IPS-18a (cell line): Measurements from ENCODE around the gene ASMTL.

Experiments
- H3K27ac ChIP-seq: one replicate; pipeline ENCODE4 v1.5.1; 2013; ENCODE audit warnings: low read length
- H3K27me3 ChIP-seq: one replicate; pipeline ENCODE4 v1.6.1; 2013; ENCODE audit warnings: mild to moderate bottlenecking, low read length; ENCODE audit not compliant: control insufficient read depth, insufficient read depth
- H3K36me3 ChIP-seq: one replicate; pipeline ENCODE4 v1.6.1; 2013; ENCODE audit warnings: low read depth, low read length; ENCODE audit not compliant: control insufficient read depth
- H3K4me1 ChIP-seq: one replicate; pipeline ENCODE4 v1.6.1; 2013; ENCODE audit warnings: low read depth, low read length; ENCODE audit not compliant: control insufficient read depth
- H3K4me3 ChIP-seq: one replicate; pipeline ENCODE4 v1.5.1; 2013; ENCODE audit warnings: low read length
- H3K9ac ChIP-seq: one replicate; pipeline ENCODE4 v1.6.1; 2013; ENCODE audit warnings: mild to moderate bottlenecking, low read length, moderate library complexity
- H3K9me3 ChIP-seq: one replicate; pipeline ENCODE4 v1.6.1; 2013; ENCODE audit warnings: low read depth, low read length; ENCODE audit not compliant: control insufficient read depth

The ASMTL gene

DNA sequence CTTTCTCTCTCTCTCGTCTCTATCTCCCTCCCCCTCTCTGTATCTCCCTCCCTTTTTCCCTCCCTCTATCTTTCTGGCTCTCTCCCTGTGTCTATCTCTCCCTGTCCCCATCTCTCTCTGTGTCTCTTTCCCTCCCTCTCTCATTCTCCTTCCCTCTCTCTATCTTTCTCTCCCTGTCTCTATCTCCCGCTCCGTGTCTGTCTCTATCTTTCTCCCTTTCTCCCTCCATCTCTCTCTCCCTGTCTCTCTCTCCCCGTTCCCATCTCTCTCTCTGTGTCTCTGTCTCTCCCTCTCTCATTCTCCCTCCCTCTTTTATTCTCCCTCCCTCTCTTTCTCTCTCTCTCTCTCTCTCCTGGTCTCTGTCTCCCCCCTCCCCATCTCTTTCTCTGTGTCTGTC lies 93.2 kb downstream of the ASMTL start:
- Histone ChIP-seq H3K27me3 (no peaks in the 10 kb centered on the region), H3K4me1 (peaks cover 6% of the 10 kb centered on the region), H3K36me3 (no peaks in the 10 kb centered on the region), H3K9me3 (no peaks in the 10 kb centered on the region), H3K27ac (no peak overlapping the region), H3K9ac (no peak overlapping the region), H3K4me3 (no peak overlapping the region)

DNA sequence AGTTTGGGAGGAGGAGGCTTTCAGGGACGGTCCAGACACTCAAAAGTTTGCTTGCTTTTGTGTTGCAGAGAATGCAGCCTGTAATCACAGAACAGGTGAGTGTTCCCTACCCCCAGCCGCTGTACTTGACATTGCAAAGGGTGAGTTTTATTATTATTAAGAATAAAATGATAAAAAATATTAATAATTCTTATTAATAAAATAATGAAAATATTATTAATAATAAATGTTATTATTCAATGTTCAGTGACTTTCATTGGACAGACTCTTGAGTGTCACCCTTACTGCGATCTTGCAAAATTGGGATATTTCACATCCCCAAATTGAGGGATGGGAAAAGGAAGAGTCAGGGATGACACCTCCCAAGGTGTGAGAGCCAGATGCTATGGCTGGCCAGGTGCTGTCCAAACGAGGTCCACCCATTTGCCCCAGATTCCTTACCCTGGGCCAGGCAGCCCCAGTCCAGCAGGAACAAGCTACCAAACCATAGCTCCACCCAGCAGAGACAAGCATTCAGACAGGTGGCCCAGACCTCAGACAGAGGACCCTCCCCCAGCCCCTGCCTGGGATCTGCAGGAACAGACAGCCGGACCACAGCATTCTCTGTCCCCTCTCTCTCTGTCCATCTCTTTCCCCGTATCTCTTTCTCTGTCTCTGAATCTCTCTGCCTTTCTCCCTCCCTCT lies 93.8 kb downstream of the ASMTL start:
- Histone ChIP-seq H3K36me3 (no peaks in the 10 kb centered on the region), H3K4me3 (no peak overlapping the region), H3K9me3 (no peaks in the 10 kb centered on the region), H3K9ac (no peak overlapping the region), H3K4me1 (peaks cover 6% of the 10 kb centered on the region), H3K27ac (no peak overlapping the region), H3K27me3 (no peaks in the 10 kb centered on the region)

DNA sequence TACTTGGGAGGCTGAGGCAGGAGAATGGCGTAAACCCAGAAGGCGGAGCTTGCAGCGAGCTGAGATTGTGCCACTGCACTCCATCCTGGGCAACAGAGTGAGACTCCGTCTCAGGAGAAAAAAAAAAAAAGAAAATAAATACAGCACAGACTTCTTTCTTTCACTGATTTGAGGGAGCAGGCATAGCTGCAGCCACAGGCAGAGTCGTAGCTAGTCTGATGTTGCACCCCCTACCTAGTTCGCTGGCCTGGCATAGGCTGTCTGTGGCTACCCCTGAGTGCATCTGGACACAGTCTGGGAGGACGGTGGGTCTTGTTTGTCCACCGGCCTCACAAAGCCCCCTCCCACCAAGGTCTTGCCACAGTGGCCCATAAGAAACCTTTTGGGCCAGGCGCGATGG lies 94.7 kb downstream of the ASMTL start:
- Histone ChIP-seq H3K9me3 (no peaks in the 10 kb centered on the region), H3K4me1 (peaks cover 6% of the 10 kb centered on the region), H3K9ac (no peak overlapping the region), H3K27me3 (no peaks in the 10 kb centered on the region), H3K36me3 (no peaks in the 10 kb centered on the region), H3K27ac (no peak overlapping the region), H3K4me3 (no peak overlapping the region)

DNA sequence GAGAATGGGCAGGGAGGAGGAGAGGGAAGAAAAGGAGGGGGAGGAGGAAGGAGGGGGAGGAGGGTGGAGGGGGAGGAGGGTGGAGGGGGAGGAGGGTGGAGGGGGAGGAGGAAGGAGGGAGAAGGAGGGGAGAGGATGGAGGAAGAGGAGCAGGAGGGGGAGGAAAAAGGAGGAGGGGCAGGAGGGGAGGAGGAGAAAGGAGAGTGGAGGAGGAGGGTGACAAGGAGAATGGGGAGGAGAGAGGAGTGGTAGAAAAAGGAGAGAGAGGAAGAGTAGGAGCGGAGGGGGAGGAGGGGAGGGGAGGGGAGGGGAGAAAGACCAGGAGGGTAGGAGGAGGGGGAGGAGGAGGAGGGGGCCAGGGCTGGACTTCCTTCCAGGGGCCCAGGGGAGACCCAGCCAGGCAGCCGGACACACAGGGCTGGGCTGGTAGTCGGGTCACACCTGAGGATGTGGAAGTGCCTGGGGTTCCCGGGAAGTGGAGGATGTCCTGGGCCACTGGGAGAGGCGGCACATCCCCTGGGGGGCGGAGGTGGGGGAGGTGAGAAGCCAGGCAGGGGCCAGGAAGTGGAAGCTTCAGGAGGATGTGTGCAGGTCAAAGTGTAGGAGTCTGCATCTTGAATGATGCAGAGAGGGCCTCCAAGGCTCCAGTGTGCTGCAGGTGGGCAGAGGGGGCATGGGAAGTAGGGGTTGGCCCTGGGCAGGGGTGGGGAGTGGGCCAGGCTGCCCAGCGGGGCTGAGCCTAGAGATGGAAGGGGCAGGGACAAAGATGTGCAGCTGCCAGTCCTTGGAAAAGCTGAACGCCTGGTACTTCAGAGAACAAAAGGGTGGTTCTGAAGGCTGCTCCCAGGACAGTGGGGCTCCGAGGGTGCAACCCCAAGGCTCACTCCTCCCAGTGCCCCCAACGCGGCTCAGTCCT lies 97.3 kb downstream of the ASMTL start:
- Histone ChIP-seq H3K9ac (peak overlapping the region; percentile 17), H3K36me3 (no peaks in the 10 kb centered on the region), H3K27me3 (no peaks in the 10 kb centered on the region), H3K4me1 (peaks cover 6% of the 10 kb centered on the region), H3K9me3 (no peaks in the 10 kb centered on the region), H3K27ac (peak overlapping the region; percentile 24), H3K4me3 (peak overlapping the region; percentile 13)

DNA sequence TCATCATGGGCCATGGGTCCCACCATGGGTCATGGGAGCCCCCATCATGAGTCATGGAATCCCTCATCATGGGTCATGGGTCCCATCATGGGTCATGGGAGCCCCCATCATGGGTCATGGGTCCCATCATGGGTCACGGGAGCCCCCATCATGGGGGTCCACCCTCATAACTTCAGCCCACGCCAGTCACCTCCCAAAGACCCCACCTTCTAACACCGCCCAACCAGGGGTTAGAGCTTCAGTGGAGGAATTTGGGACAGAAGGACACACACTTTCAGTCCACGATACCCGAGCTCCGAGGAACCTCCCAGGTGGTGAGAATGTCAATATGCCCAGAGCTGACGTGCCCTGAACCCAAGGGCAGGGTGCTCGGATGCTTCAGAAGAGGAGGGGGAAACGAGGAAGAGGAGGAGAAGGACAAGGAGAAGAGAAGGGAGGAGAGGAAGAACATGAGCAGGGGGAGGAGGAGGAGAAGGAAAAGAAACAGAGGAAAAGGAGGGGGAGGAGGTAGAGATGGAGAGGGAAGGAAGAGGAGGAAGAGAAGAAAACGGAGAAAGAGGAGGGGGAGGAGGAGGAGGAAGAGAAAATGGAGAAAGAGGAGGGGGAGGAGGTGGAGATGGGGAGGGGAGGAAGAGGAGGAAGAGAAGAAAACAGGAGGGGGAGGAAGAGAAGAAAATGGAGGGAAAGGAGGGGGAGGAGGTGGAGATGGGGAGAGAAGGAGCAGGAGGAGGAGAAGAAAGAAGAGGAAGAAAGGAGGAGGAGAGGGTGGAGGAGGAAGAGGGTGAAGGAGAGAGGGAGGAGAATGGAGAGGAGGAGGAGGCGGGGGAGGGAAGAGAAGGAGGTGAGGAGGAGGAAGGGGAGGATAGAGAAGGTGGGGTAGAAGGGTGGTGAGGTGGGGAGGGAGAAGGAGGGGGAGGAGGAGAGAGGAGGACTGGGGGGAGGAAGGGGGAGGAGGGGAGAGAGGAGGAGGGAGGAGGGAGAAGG lies 98.4 kb downstream of the ASMTL start:
- Histone ChIP-seq H3K4me1 (peaks cover 6% of the 10 kb centered on the region), H3K27me3 (no peaks in the 10 kb centered on the region), H3K9ac (no peak overlapping the region), H3K36me3 (no peaks in the 10 kb centered on the region), H3K9me3 (no peaks in the 10 kb centered on the region), H3K4me3 (no peak overlapping the region), H3K27ac (no peak overlapping the region)
